Activated gamma-delta T cell (primary cell): ENCODE measurements around the gene ARHGEF38.

Experiments used
- DNase-seq: peaks from one replicate; lab custom pipeline; 2025; lab: John Stamatoyannopoulos, UW
- total RNA-seq, 2 donors: gene quantifications; one replicate each; lab custom pipeline; 2026; lab: John Stamatoyannopoulos, UW

The ARHGEF38 gene
- 0 to 0.17 reads per million in 2 donors for total RNA-seq

GRCh38 chr4:105551965-105552746, at the start of gene ARHGEF38:
Gene ARHGEF38 (plus strand): TSS chr4:105552620. CDS start chr4:105552766, 146 bp downstream.
- no peak for DNase-seq

DNA sequence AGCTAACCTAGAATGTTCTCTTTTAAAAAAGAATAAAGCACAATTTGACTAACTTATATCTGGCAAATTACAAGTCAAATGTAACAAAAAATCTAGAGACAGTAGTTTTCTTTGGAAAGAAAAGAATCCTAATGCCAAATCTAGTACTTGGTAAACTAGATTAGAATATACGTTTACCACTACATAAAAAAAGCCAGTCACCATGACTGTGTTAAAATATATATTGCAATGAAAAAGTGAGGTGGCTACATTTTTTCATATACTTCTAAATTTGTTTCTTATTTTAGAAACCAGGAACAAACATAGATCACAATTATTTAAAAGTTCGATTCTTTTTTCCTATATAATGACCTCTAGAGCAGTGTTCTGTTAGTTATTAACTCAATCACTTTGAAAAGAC, 48.9 kb upstream of the ARHGEF38 start:
- no peak for DNase-seq

- DNase-seq = no peak
Observed at GRCh38 chr4:105504744-105505143, 47.7 kb upstream of the ARHGEF38 start.

DNA sequence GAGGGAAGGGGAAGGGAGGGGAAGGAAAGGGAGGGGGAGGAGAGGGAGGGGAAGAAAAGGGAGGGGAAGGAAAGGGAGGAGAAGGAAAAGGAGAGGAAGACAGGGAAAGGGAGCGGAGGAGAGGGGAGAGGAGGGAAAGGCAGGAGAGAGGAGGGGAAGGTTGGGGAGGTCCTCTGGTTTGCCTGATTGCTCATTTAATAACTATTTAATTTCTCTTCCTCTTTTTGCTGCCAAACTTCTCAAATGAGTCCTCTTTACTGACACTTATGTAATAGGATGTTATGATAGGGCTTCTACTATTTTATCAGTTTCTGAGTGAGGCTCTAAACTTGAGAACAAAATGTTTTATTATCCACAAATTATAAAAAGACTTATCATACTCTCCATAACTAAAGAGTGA, 43.1 kb upstream of the ARHGEF38 start:
- no peak for DNase-seq

DNA sequence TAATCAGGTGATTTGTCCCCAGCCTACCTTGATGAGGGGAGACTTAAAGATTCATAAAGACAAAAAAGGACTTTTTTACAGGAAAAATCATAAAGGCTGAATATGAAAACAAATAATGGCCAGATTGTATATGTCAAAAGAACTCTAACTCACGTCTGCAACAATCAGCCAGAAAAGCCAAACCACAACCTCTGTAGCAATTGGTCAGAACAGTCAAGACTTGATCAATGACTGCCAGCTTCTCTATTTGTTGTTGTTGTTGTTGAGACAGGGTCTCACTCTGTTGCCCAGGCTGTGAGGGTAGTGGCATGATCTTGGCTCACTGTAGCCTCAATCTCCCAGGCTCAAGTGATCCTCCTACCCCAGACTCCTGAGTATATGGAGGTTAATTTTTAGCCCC, 42.7 kb upstream of the ARHGEF38 start:
- DNase-seq = no peak

DNA sequence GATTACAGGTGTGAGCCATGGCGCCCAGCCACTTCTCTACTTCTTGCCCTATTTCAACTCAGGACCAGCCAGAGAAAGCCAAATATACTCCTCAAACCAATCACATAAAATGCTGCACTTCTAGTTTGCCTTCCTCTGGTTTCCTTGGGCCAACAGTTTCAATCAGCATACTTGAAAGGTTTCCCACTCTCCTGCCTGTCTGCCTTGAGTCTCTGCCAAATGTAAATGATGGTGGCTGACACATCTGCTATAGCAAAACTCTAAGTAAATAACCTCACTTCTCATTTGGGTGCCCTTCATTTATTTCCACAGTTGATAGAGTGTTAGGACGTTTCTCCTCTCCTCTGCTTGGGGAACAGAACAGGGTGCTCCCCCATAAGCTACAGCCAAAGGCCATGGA, 42.2 kb upstream of the ARHGEF38 start:
- DNase-seq = no peak

GRCh38 chr4:105520819-105521790, 31.3 kb upstream of the ARHGEF38 start:
- no peak for DNase-seq

DNA sequence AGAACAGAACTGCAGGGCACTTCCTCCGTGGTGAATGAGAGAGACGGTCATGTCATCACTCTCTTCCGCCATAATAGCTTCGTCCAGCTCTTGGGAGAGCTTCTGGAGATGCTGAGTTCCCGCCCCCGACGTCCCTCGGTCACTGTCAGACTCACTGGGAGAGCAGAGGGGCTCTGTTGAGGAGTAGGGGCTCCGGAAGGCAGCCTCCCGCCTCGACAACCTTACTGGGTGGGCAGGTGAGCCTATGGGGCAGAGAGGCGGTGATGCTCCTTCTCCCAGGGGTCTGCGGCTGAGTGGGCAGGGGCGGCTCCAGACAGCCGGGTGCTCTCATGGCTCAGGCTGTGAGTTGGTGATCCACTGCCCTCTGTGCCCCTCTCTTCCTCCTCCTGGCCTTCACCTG, 25.8 kb upstream of the ARHGEF38 start:
- DNase-seq = no peak

GRCh38 chr4:105527081-105527480, 25.3 kb upstream of the ARHGEF38 start:
- DNase-seq = no peak

DNA sequence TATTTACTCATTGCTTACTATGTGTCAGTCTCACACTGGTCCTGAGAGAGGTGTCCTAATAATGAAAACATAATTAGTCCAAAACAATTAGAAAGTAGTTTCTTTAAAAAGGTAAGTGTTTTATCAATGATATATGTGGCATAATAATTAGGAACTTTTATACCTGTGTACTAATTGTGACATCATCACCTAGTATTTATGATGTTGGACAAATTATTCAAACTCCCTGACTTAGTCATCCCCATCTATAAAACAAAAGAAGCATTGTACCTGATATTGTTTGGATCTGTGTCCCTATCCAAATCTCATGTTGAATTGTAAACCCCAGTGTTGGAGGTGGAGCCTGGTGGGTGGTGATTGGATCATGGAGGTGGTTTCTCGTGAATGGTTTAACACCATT, 15.8 kb upstream of the ARHGEF38 start:
- DNase-seq = no peak

GRCh38 chr4:105541420-105541819, 11.0 kb upstream of the ARHGEF38 start:
- no peak for DNase-seq

DNA sequence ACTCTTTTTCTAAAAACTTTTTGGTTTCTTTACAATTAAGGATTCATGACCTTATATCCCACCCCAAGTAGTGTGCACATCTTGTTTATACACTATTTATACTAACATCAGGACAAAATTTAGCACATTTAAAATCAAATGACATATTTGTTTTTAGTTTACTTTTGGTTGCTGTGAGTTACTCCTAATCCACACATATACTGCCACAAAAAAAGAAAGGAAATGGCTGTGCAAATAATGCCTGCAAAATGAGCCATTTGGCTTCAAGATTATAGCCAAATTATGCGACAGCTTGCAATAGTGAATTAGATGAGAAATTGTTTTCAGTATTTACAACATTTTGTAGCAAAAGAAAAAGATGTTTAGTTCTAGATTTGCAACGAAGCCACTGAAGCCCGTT, 10.4 kb upstream of the ARHGEF38 start:
- no peak for DNase-seq

- no peak for DNase-seq
Observed at GRCh38 chr4:105543346-105543745, 9.1 kb upstream of the ARHGEF38 start.

DNA sequence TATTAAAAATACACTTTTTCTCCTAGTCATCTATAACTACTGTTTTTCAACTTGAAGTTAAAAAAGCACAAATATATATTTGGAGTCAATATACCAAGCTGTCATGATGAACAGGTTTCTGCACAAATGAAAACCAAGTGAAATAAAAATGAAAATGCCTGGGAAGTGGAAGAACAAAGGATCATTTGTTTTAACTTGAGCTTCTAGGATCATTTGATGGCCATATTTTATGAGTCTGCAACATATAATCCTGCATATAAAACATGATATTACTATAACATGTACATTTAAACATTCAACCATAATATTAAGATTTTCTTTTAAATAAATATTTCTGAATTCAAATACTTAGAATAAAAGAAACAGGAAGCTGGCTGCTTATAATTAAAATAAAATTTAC, 8.5 kb upstream of the ARHGEF38 start:
- no peak for DNase-seq

- DNase-seq = no peak
Observed at GRCh38 chr4:105544520-105545286, 7.7 kb upstream of the ARHGEF38 start.

DNA sequence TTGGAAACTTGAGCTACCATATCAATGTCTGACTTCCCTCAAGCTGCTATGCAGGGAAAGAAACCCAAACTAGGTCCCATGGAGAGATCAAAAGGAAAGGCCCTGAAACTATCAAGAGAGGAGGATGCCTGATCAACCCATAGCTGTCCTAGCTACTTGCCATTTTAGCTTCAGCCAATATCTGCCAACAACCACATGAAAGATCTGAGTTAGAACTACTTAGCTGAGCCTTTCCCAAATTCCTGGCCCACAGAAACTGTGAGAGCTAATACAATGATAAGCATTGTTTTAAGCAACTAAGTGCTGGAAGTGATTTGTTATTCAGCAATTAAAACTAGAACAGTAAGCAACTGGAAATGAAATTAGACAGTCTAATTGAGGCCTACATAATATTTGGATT, 6.3 kb upstream of the ARHGEF38 start:
- DNase-seq = no peak

DNA sequence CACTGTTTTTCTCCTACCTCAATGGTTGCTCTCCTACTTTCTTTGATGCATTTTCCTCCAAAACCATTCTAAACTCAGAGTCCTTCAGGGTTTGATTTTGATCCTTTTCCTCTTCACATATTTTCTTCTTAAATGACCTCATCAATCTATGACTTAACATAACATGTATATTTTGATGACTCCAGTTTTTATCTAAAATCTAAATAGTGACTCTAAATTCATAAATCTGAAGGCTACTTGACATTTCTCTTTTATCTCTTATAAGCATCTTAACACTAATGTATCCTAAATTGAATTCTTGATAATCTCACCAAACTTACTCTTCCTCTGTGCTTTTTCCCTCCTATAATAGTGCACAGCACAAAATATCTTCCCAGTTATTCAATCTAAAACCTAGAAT, 4.7 kb upstream of the ARHGEF38 start:
- DNase-seq = no peak

- no peak for DNase-seq
Observed at GRCh38 chr4:105548483-105548882, 3.9 kb upstream of the ARHGEF38 start.

GRCh38 chr4:105550641-105551040, 1.8 kb upstream of the ARHGEF38 start:
- DNase-seq = no peak

- DNase-seq = no peak
Observed at GRCh38 chr4:105555409-105555808, 3.0 kb downstream of the ARHGEF38 start.

GRCh38 chr4:105556206-105556605, 3.8 kb downstream of the ARHGEF38 start:
- DNase-seq = no peak

DNA sequence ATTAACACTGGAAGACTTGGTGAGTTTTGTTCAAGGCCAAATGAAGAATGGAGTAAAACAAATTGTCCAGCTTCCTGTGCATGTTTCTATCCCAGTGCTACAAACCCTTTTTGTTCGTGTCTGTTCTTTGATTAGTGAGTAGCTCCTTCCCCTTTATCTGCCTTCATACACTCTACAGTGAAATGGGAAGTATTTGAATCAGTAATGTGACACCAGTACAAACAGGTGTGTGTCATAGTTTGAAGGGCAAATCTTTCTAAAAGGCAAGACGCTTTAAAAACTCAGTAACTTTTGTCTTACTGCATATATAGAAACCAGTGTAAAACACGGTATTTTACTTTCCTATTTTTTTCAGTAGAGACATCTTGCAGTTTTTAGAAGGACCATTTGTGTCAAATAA, 5.9 kb downstream of the ARHGEF38 start:
- DNase-seq = no peak
